ENCODE data around the gene OPCML.

Gene OPCML

GRCh38 chr11:132771746-132772145, 760.6 kb downstream of the OPCML start:
- Histone ChIP-seq H3K27ac (no peak overlapping the region), H3K4me3 (no peak overlapping the region)

GRCh38 chr11:132770829-132771530, 761.3 kb downstream of the OPCML start:
- no peak overlapping the region for H3K4me3 ChIP-seq

GRCh38 chr11:132763503-132763902, 768.8 kb downstream of the OPCML start:
- Histone ChIP-seq H3K4me3 (no peak overlapping the region), H3K27ac (no peak overlapping the region)

More at GRCh38 chr11:132770829-132771530, 761.3 kb downstream of the OPCML start:
- H3K27ac ChIP-seq: no peak overlapping the region

- no peak overlapping the region for H3K27ac ChIP-seq
- no peak overlapping the region for H3K4me3 ChIP-seq
Measured at GRCh38 chr11:132755934-132756333, 776.4 kb downstream of the OPCML start.

GRCh38 chr11:132751516-132752250, 780.6 kb downstream of the OPCML start:
- H3K27ac ChIP-seq: no peak overlapping the region
- no peak overlapping the region for H3K4me3 ChIP-seq

GRCh38 chr11:132746305-132746704, 786.0 kb downstream of the OPCML start:
- H3K27ac ChIP-seq: no peak overlapping the region
- H3K4me3 ChIP-seq: no peak overlapping the region

- H3K27ac ChIP-seq: no peak overlapping the region
- no peak overlapping the region for H3K4me3 ChIP-seq
Measured at GRCh38 chr11:132745306-132745705, 787.0 kb downstream of the OPCML start.

- Histone ChIP-seq H3K27ac (no peak overlapping the region), H3K4me3 (no peak overlapping the region)
Measured at GRCh38 chr11:132744771-132745170, 787.5 kb downstream of the OPCML start.

- Histone ChIP-seq H3K4me3 (no peak overlapping the region), H3K27ac (no peak overlapping the region)
Measured at GRCh38 chr11:132743601-132744000, 788.7 kb downstream of the OPCML start.

- no peak overlapping the region for H3K4me3 ChIP-seq
- H3K27ac ChIP-seq: no peak overlapping the region
Measured at GRCh38 chr11:132742929-132743328, 789.4 kb downstream of the OPCML start.

GRCh38 chr11:132734217-132734616, 798.1 kb downstream of the OPCML start:
- H3K4me3 ChIP-seq: no peak overlapping the region
- H3K27ac ChIP-seq: no peak overlapping the region

GRCh38 chr11:132728026-132728425, 804.3 kb downstream of the OPCML start:
- Histone ChIP-seq H3K27ac (no peak overlapping the region), H3K4me3 (no peak overlapping the region)

GRCh38 chr11:132721526-132721925, 810.8 kb downstream of the OPCML start:
- no peak overlapping the region for H3K4me3 ChIP-seq
- no peak overlapping the region for H3K27ac ChIP-seq

- Histone ChIP-seq H3K27ac (no peak overlapping the region), H3K4me3 (no peak overlapping the region)
Measured at GRCh38 chr11:132719684-132720083, 812.6 kb downstream of the OPCML start.

- Histone ChIP-seq H3K27ac (no peak overlapping the region), H3K4me3 (no peak overlapping the region)
Measured at GRCh38 chr11:132718711-132719671, 813.3 kb downstream of the OPCML start.

GRCh38 chr11:132717824-132718223, 814.5 kb downstream of the OPCML start:
- Histone ChIP-seq H3K27ac (no peak overlapping the region), H3K4me3 (no peak overlapping the region)

- H3K4me3 ChIP-seq: no peak overlapping the region
- no peak overlapping the region for H3K27ac ChIP-seq
Measured at GRCh38 chr11:132716037-132716436, 816.3 kb downstream of the OPCML start.

GRCh38 chr11:132714859-132715440, 817.4 kb downstream of the OPCML start:
- H3K27ac ChIP-seq: no peak overlapping the region

GRCh38 chr11:132712466-132712865, 819.8 kb downstream of the OPCML start:
- H3K4me3 ChIP-seq: no peak overlapping the region
- no peak overlapping the region for H3K27ac ChIP-seq

More at GRCh38 chr11:132714859-132715440, 817.4 kb downstream of the OPCML start:
- H3K4me3 ChIP-seq: no peak overlapping the region

All from skin epidermis (tissue), 12 donors.